Adrenal gland (tissue), 12 donors: Measurements from ENCODE around the gene AGMAT. TPM values are rescaled to one million over a fixed set of nuclear protein-coding genes. Genes with fewer than 3 reads are reported as not detected.

ENCODE experiments used
- DNase-seq, 7 donors: peaks; one replicate each; pipeline ENCODE4 v3.0.0-alpha.2; 2019 to 2020
- H3K27ac ChIP-seq, 5 donors: fragments of 200-600 bp; sonication (generic) in 4 of 5; 1 replicate in 3 of 5; 2 replicates in 2 of 5; pipeline versions ENCODE4 v1.5.1 to v1.8.0; 2016 to 2020; ENCODE audit warnings: mild to moderate bottlenecking in 1 of 5
- H3K27me3 ChIP-seq: fragments of 200-600 bp; 2 replicates; pipeline ENCODE4 v1.8.0; 2021
- H3K36me3 ChIP-seq, 2 donors: fragments of 200-600 bp; replicated peaks in 1 of 2; 1 replicate in 1 of 2; 2 replicates in 1 of 2; pipeline versions ENCODE4 v1.5.1 to v1.8.0; 2018 to 2022
- H3K4me1 ChIP-seq, 2 donors: fragments of 200-600 bp; replicated peaks in 1 of 2; 1 replicate in 1 of 2; 2 replicates in 1 of 2; pipeline versions ENCODE4 v1.5.1 to v1.8.0; 2018 to 2021
- H3K4me3 ChIP-seq, 4 donors: fragments of 200-600 bp; sonication (generic) in 3 of 4; one replicate each; pipeline ENCODE4 v1.5.1; 2016 to 2018
- H3K9me3 ChIP-seq, 3 donors: fragments of 200-600 bp; sonication (generic) in 1 of 3; replicated peaks in 1 of 3; 1 replicate in 2 of 3; 2 replicates in 1 of 3; pipeline versions ENCODE4 v1.5.1 to v1.8.0; 2016 to 2021
- CTCF ChIP-seq, 6 experiments: fragments of 450-650 bp in 4 of 6; fragments of 200-600 bp in 2 of 6; sonication (generic) in 1 of 6; IDR thresholded peaks; 1 replicate in 5 of 6; 2 replicates in 1 of 6; pipeline versions ENCODE4 v1.5.1 to v1.8.0; 2016 to 2021; ENCODE audit warnings: antibody characterized with exemption in 6 of 6, mild to moderate bottlenecking in 2 of 6, moderate library complexity in 1 of 6
- POLR2A ChIP-seq, 2 donors: fragments of 450-650 bp; IDR thresholded peaks; one replicate each; pipeline ENCODE4 v1.6.1; 2017; ENCODE audit warnings: antibody characterized with exemption in 2 of 2, mild to moderate bottlenecking in 2 of 2, moderate library complexity in 1 of 2
- WGBS, 4 donors: extraction: QIAGEN DNeasy Blood & Tissue Kit in 2 of 4; methylation state at CpG; one replicate each; pipeline versions ENCODE4 v1.1.5 to v1.1.7; 2013 to 2017; 5-methylcytosine and 5-hydroxymethylcytosine counted together
- intact Hi-C, 2 donors: fragments of 100-400 bp; cut with DNase I; formaldehyde crosslinking; loops; one replicate each; pipeline versions ENCODE4 v1.14.1 to v1.15.0; 2022 to 2023
- polyA plus RNA-seq, 3 donors: library from polyadenylated mRNA; stranded (reverse); fragments of 200-250 nt in 2 of 3; fragments of 350-450 nt in 1 of 3; fragmentation: Illumina TruSeq in 1 of 3; extraction: RNeasy Lipid Tissue Mini Kit (QIAGEN cat#74804) in 1 of 3; gene quantifications; one replicate each; pipeline ENCODE4 v1.2.3, GENCODE V29; 2013 to 2014
- total RNA-seq, 9 donors: library from RNA; depleted of rRNA in 4 of 9; stranded (reverse); fragments of >200 nt in 4 of 9; fragments of 120-200 nt in 1 of 9; fragmentation: NEBNext Ultra II Directional in 1 of 9; extraction: Animal tissue kit (Norgen Biotek cat#: 25700) in 1 of 9; gene quantifications; one replicate each; pipeline versions ENCODE4 v1.1.0 to v1.2.4, GENCODE V29; 2013 to 2023
- donor health status: healthy with polysubstance abuse.
- donor health status: Bipolar disorder and iron deficiency.
- donor health status: DM: yes; HTN: yes; CAD: no.
- donor health status: DM: no; HTN: no; CAD: no.
- donor health status: DM: no; HTN: no; CAD: no.
- donor health status: DM: yes; HTN: yes; CAD: no.

AGMAT gene
- total and polyA plus RNA-seq, 12 donors = 0.16 to 15.0 (median 1.5) TPM

GRCh38 chr1:15559189-15559810, 25.6 kb downstream of the AGMAT start:
- intact Hi-C loops = no loop called here
- Histone ChIP-seq H3K9me3 (no peaks in the 10 kb centered on the region), H3K27me3 (no peaks in the 10 kb centered on the region), H3K36me3 (peaks cover 0 to 52% of the 10 kb centered on the region in 2 donors), H3K27ac (no peak overlapping the region), H3K4me1 (no peaks in the 10 kb centered on the region), H3K4me3 (no peak overlapping the region)
- TF ChIP-seq CTCF (IDR thresholded peaks at IDR 0.05) = no peak
- no peak for TF ChIP-seq POLR2A (IDR thresholded peaks at IDR 0.05)
- no peak for DNase-seq
- WGBS, 4 donors = 88 to 92% (median 91%) methylated on average over 12 of the region's 12 CpGs

GRCh38 chr1:15558516-15558915, 26.3 kb downstream of the AGMAT start:
- Histone ChIP-seq H3K27ac (no peak overlapping the region), H3K4me3 (no peak overlapping the region), H3K4me1 (no peaks in the 10 kb centered on the region), H3K27me3 (no peaks in the 10 kb centered on the region), H3K36me3 (peaks cover 0 to 44% of the 10 kb centered on the region in 2 donors), H3K9me3 (no peaks in the 10 kb centered on the region)
- TF ChIP-seq POLR2A (IDR thresholded peaks at IDR 0.05) (no peak), CTCF (IDR thresholded peaks at IDR 0.05) (no peak)
- 91 to 97% (median 94%) methylated on average over 4 of the region's 4 CpGs for WGBS, 4 donors
- intact Hi-C loops = no loop called here
- DNase-seq = no peak

- intact Hi-C loops = no loop called here
- H3K4me1 ChIP-seq = no peaks in the 10 kb centered on the region
- peak in 1 of 7 donors; percentile 33 for DNase-seq
- H3K36me3 ChIP-seq = peaks cover 0 to 35% of the 10 kb centered on the region in 2 donors
- H3K4me3 ChIP-seq = no peak overlapping the region
- 77 to 85% (median 79%) methylated on average over 2 of the region's 2 CpGs for WGBS, 4 donors
- no peaks in the 10 kb centered on the region for H3K27me3 ChIP-seq
- H3K27ac ChIP-seq = no peak overlapping the region
- no peaks in the 10 kb centered on the region for H3K9me3 ChIP-seq
- no peak for TF ChIP-seq CTCF (IDR thresholded peaks at IDR 0.05)
- no peak for TF ChIP-seq POLR2A (IDR thresholded peaks at IDR 0.05)
Observed at GRCh38 chr1:15557594-15557993, 27.3 kb downstream of the AGMAT start.

GRCh38 chr1:15557008-15557407, 27.8 kb downstream of the AGMAT start:
- WGBS, 4 donors = 92 to 95% (median 94%) methylated on average over 2 of the region's 2 CpGs
- DNase-seq = no peak
- Histone ChIP-seq H3K4me1 (no peaks in the 10 kb centered on the region), H3K4me3 (no peak overlapping the region), H3K36me3 (peaks cover 0 to 29% of the 10 kb centered on the region in 2 donors), H3K27me3 (no peaks in the 10 kb centered on the region), H3K27ac (no peak overlapping the region), H3K9me3 (no peaks in the 10 kb centered on the region)
- intact Hi-C loops = no loop called here
- TF ChIP-seq CTCF (IDR thresholded peaks at IDR 0.05) (no peak), POLR2A (IDR thresholded peaks at IDR 0.05) (no peak)
